BLaER1 (cell line): ENCODE measurements around the gene ELAVL2.

ENCODE experiments used
- H3K27ac ChIP-seq: shearing (Covaris generic); formaldehyde crosslinking; 2 replicates; pipeline ENCODE4 v1.8.1; 2022
- H3K27me3 ChIP-seq: shearing (Covaris generic); formaldehyde crosslinking; 2 replicates; pipeline ENCODE4 v1.8.1; 2022
- H3K36me3 ChIP-seq: shearing (Covaris generic); formaldehyde crosslinking; 2 replicates; pipeline ENCODE4 v1.8.1; 2022
- H3K4me1 ChIP-seq: shearing (Covaris generic); formaldehyde crosslinking; 2 replicates; pipeline ENCODE4 v1.8.1; 2022
- H3K4me2 ChIP-seq: shearing (Covaris generic); formaldehyde crosslinking; 2 replicates; pipeline ENCODE4 v1.8.1; 2022
- H3K4me3 ChIP-seq: shearing (Covaris generic); formaldehyde crosslinking; 2 replicates; pipeline ENCODE4 v1.8.1; 2022
- H3K9ac ChIP-seq: shearing (Covaris generic); formaldehyde crosslinking; 2 replicates; pipeline ENCODE4 v1.8.1; 2022
- H3K9me3 ChIP-seq: shearing (Covaris generic); formaldehyde crosslinking; 2 replicates; pipeline ENCODE4 v1.8.1; 2022
- H4K20me1 ChIP-seq: shearing (Covaris generic); formaldehyde crosslinking; 2 replicates; pipeline ENCODE4 v1.8.1; 2022
- Cebpa-rat ChIP-seq: shearing (Covaris generic); IDR thresholded peaks from 2 replicates; pipeline ENCODE4 v1.8.1; 2022

ELAVL2 gene

DNA sequence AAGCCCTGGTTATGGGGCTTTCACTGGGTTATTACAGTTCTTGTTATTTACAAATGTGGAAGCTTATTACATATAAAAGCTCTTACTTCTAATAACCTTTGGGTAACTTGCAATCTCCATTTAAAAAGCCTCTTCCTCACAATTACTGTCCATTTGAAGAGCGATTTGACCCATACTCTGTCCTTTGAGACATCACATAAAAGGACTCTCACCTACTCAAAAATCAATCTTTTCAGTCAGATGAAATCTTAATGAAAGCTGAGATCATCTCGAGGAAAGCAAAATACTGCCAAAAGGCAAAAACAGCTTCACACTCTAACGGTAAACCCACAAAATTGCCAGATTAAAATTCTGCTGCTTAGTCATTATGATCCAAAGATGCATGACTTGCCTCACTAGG lies 29.8 kb downstream of the ELAVL2 start:
- H3K27ac ChIP-seq, result no peak overlapping the region
- no peak overlapping the region for H3K4me3 ChIP-seq
- no peak for TF ChIP-seq Cebpa-rat
- H3K9me3 ChIP-seq, result no peaks in the 10 kb centered on the region
- H3K4me2 ChIP-seq, result no peak overlapping the region
- no peak overlapping the region for H3K9ac ChIP-seq
- H3K4me1 ChIP-seq, result no peaks in the 10 kb centered on the region
- no peaks in the 10 kb centered on the region for H3K36me3 ChIP-seq
- H3K27me3 ChIP-seq, result no peaks in the 10 kb centered on the region
- no peaks in the 10 kb centered on the region for H4K20me1 ChIP-seq

DNA sequence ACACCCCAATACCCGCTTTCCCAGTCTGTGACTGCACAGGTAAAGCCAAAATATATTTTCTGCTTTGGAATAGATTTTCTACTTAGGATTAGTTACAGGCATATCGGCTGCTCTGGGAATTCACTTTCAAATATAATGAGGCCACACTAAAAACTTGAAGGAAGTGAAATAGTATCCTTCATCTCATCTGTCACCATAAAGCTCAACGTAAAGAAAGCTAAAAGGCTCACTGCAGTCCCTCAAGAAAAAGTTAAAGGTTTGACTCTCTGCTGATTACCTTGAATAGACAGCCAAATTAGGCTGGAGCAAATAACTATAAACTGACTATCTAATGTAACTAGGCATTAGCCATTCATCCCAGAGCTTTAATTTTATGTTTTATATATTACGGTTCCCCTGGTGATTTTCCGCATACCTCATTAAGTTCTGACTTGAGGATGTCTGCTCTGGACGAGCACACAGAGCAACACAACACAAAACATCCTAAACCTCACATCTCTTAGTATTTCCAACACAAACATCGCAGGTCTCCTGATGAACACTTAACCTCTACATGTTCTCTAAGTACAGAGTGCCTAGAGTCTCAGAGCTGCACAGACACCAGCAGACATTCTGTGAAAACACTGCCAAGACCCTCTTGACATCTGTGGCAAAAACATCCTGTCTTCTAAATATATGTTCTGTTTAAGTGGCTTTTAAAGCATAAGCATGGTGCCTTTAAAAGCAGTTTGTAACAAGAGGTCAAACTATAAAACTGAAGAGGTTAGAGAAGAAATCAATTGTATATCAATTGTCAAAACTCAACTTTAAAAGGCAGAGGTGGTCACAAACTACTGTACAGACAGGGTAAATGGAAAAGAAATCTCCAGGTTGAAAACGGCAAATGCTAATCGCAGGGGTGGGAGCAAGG lies 35.4 kb downstream of the ELAVL2 start:
- H4K20me1 ChIP-seq, result no peaks in the 10 kb centered on the region
- no peaks in the 10 kb centered on the region for H3K9me3 ChIP-seq
- no peak for TF ChIP-seq Cebpa-rat
- no peak overlapping the region for H3K4me3 ChIP-seq
- no peak overlapping the region for H3K4me2 ChIP-seq
- no peak overlapping the region for H3K27ac ChIP-seq
- no peaks in the 10 kb centered on the region for H3K36me3 ChIP-seq
- no peak overlapping the region for H3K9ac ChIP-seq
- H3K27me3 ChIP-seq, result no peaks in the 10 kb centered on the region
- H3K4me1 ChIP-seq, result no peaks in the 10 kb centered on the region

DNA sequence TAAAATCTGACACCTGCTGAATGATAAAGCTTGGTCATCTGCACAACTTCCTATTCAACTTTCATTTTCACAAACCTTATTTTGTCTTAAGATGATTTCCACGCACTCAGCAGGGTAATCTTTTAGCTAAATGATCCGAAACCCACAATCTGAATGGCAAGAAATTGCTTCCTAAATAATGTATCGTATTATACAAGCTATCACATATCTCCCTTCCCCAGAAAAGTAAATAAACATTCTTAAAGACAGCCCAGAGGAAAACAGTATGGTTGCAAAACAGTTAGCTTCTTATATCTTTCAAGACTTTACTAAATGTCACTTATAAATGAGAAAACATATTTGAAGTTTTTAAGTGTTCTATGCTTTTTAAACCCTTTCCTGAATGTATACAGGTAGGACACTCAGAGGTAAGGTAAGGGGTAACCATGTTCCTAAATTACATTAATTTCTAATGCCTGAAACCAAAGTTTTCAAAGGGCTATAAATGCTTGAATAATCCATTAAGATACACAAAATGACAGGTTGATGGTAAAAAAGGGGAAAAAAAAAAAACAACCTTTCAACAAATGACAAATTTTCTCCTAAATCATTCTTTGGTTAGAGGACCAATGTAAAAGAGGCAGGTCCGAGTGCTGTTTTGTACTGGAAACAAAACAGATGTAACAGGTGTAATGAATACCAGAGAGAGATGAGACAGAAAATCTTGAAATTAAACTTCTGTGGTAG lies 36.3 kb downstream of the ELAVL2 start:
- Histone ChIP-seq H3K9ac (no peak overlapping the region), H4K20me1 (no peaks in the 10 kb centered on the region), H3K4me1 (no peaks in the 10 kb centered on the region), H3K27me3 (no peaks in the 10 kb centered on the region), H3K4me2 (no peak overlapping the region), H3K9me3 (no peaks in the 10 kb centered on the region), H3K27ac (no peak overlapping the region), H3K36me3 (no peaks in the 10 kb centered on the region), H3K4me3 (no peak overlapping the region)
- no peak for TF ChIP-seq Cebpa-rat

DNA sequence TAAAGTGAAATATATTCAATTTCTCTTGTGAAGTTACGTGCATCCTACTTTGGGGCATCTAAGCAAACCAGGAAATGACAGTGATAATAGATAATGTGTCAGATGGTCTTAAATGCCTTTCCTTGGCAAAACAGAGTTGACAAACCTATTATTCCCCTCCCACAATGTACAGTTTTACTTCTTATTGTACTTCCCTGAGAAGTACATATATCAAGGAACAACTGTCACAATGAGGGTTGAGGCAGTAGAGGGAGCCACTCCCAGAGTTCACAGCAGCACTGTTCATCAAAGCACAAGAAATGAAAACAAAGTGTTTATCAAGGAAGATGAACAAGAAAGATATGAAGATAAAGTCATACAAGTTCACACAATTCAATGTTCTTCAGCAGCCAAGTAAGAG lies 41.1 kb downstream of the ELAVL2 start:
- no peaks in the 10 kb centered on the region for H3K36me3 ChIP-seq
- no peak overlapping the region for H3K27ac ChIP-seq
- H3K4me1 ChIP-seq, result no peaks in the 10 kb centered on the region
- H3K4me2 ChIP-seq, result no peak overlapping the region
- no peaks in the 10 kb centered on the region for H3K9me3 ChIP-seq
- TF ChIP-seq Cebpa-rat, result no peak
- no peak overlapping the region for H3K4me3 ChIP-seq
- no peaks in the 10 kb centered on the region for H4K20me1 ChIP-seq
- H3K9ac ChIP-seq, result no peak overlapping the region
- no peaks in the 10 kb centered on the region for H3K27me3 ChIP-seq

DNA sequence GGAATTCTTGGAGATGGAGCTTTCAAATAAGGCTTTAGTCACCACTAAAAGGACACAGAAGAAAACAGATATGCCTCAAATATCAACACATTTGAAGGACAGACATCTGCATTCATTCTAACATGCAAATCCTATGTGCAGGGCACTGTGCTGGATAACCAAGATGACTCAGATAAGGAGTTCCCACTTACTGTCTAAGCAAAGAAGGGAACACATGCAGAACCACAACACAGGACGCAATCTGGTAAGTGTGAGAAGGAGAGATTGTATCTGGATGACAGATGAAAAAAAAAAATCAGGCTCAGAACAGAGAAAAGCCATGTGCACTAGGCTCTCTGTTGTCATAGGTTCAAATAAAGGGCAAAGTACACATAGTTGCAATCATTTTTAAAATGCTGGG lies 42.5 kb downstream of the ELAVL2 start:
- no peaks in the 10 kb centered on the region for H3K27me3 ChIP-seq
- H4K20me1 ChIP-seq, result no peaks in the 10 kb centered on the region
- no peak for TF ChIP-seq Cebpa-rat
- no peaks in the 10 kb centered on the region for H3K9me3 ChIP-seq
- H3K27ac ChIP-seq, result no peak overlapping the region
- H3K4me2 ChIP-seq, result no peak overlapping the region
- no peak overlapping the region for H3K4me3 ChIP-seq
- H3K9ac ChIP-seq, result no peak overlapping the region
- H3K36me3 ChIP-seq, result no peaks in the 10 kb centered on the region
- no peaks in the 10 kb centered on the region for H3K4me1 ChIP-seq

DNA sequence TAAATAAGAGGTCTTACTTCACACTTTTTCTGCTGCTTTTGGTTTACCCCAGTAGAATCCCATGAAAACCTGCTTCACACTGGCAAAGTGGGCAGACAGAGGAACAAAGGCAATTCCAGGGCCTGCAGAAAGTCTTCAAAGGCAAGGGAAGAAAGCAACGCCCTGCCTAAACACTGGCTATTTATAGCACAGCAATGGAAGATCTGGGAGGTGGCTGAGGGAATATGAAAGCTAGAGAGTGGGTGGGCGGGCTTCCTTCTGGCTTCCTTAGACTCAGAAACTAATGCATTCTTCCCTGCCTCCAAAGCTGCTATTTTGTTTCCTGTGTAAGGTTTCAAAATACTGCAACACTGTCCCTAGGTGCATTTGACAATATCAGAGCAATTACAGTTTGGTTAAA lies 46.8 kb downstream of the ELAVL2 start:
- H3K4me3 ChIP-seq, result no peak overlapping the region

DNA sequence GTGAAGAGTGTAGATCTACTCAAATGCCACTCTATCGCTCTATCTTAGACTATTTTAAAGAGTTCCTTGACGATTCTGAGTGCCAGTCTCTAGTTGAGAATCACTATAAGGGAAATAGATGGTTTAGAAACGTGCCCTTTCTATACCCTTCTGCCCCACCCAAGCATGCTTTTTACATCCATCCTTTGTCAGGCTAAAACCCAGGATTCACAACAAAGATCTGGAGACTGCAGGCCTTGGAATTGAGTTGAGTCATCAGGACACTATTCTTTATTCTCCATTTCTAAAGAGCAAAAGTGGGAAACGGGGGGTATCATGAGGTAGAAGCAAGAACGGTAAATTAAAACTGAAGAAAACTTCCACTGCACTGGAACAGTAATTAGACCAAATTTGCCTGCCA lies 48.7 kb downstream of the ELAVL2 start:
- Histone ChIP-seq H3K9me3 (no peaks in the 10 kb centered on the region), H3K4me3 (no peak overlapping the region), H3K9ac (no peak overlapping the region), H4K20me1 (no peaks in the 10 kb centered on the region), H3K36me3 (no peaks in the 10 kb centered on the region), H3K4me2 (no peak overlapping the region), H3K27me3 (no peaks in the 10 kb centered on the region), H3K27ac (no peak overlapping the region), H3K4me1 (no peaks in the 10 kb centered on the region)
- no peak for TF ChIP-seq Cebpa-rat

More for the DNA sequence above, 46.8 kb downstream of the ELAVL2 start:
- Histone ChIP-seq H3K9me3 (no peaks in the 10 kb centered on the region), H3K36me3 (no peaks in the 10 kb centered on the region), H4K20me1 (no peaks in the 10 kb centered on the region), H3K4me2 (no peak overlapping the region), H3K4me1 (no peaks in the 10 kb centered on the region), H3K27ac (no peak overlapping the region), H3K27me3 (no peaks in the 10 kb centered on the region), H3K9ac (no peak overlapping the region)
- TF ChIP-seq Cebpa-rat, result no peak

DNA sequence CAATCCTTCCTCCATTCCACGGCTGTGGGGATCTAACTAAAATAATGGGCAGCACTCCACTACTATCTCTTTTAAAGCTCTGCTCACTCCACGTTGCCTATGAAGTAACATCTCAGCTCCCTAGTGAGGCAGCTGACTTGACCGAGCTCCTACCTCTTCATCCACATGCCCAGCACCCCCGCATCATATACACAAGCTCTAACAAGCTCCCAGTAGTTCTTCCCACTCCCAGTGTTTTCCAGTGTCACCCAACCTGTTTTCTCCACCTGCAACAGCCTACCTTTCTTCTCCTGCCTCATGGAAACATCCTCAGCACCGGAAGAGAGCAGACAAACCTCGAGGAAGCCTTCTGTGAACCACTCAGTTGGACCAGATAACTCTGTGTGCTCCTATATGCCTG lies 50.5 kb downstream of the ELAVL2 start:
- no peak overlapping the region for H3K4me3 ChIP-seq
- no peaks in the 10 kb centered on the region for H3K4me1 ChIP-seq
- H3K27me3 ChIP-seq, result no peaks in the 10 kb centered on the region
- no peak overlapping the region for H3K4me2 ChIP-seq
- no peak overlapping the region for H3K9ac ChIP-seq
- no peak for TF ChIP-seq Cebpa-rat
- no peak overlapping the region for H3K27ac ChIP-seq
- no peaks in the 10 kb centered on the region for H4K20me1 ChIP-seq
- no peaks in the 10 kb centered on the region for H3K36me3 ChIP-seq
- H3K9me3 ChIP-seq, result no peaks in the 10 kb centered on the region

DNA sequence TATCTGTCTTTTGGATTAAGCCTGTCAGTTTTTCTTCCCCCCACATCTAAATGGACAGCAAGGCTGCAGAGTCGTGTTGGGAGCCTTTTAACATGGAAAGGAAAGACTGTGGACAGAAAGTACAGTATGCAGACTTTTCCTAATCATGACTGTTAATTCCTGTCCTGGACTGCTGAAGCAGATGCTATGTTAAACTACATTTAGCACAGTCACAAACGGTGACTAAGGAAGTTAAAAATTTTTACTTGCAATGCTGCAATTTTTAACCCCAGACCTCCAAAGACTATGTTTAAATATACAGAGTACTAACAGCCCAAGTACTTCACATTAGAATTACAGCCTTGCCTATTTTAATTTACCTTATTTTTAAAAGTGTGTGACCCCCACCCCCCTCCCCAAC lies 51.8 kb downstream of the ELAVL2 start:
- TF ChIP-seq Cebpa-rat, result no peak
- Histone ChIP-seq H3K4me1 (no peaks in the 10 kb centered on the region), H3K4me3 (no peak overlapping the region), H3K36me3 (no peaks in the 10 kb centered on the region), H3K9me3 (no peaks in the 10 kb centered on the region), H3K27ac (no peak overlapping the region), H3K4me2 (no peak overlapping the region), H4K20me1 (no peaks in the 10 kb centered on the region), H3K27me3 (no peaks in the 10 kb centered on the region), H3K9ac (no peak overlapping the region)

DNA sequence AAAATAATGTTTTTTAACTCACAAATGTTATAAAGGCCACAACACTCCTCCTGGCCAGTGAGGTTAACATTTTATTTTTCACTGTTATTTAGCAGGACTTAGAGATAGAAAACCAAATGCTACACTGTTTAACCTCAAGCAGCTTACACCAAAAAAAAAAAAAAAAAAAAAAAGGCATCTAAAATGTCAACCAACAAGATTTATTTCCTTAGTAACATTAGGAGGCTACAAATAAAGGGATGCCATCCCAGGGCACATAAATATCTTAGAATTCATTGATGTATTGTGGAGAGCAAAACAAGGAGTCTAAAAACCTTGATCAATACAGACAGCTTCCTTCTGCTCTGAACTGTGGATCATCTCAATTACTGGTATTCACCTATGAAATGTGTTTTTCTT lies 53.7 kb downstream of the ELAVL2 start:
- TF ChIP-seq Cebpa-rat, result no peak
- no peaks in the 10 kb centered on the region for H3K9me3 ChIP-seq
- no peaks in the 10 kb centered on the region for H4K20me1 ChIP-seq
- H3K36me3 ChIP-seq, result no peaks in the 10 kb centered on the region
- H3K27ac ChIP-seq, result no peak overlapping the region
- no peak overlapping the region for H3K9ac ChIP-seq
- H3K4me2 ChIP-seq, result no peak overlapping the region
- no peaks in the 10 kb centered on the region for H3K4me1 ChIP-seq
- H3K4me3 ChIP-seq, result no peak overlapping the region
- no peaks in the 10 kb centered on the region for H3K27me3 ChIP-seq
